GM18861 (cell line): Measurements from ENCODE around the gene RFX1.
"Not testable (repeated sequence)": the region's sequence is repeated elsewhere in the genome, so short reads cannot be mapped to it uniquely, and the experiment has no call there.

Experiments
- ATAC-seq: cut with Tn5 transposase; IDR thresholded peaks from one replicate; pipeline ENCODE4 v1.9.1; 2021; ENCODE audit not compliant: unreplicated experiment

Gene RFX1

DNA sequence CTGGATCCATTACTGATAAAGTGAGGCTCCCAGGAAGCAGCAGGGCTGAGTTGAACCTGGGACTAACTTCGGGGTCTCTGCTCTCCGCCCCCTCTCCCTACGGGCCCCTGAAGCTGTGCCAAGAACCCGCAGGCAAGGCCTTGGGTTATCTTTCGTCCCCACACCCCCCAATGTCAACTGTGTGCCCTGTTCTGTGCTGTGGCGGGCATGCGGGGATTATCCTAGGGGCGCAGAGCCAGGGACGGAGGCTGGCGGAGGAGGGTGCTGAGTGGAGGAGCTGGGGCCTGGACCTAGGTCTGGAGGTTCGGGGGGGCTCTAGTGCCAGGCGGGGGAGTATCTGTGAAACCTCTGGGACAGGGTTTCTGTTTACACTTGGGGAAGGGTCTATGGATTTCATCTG, 26.4 kb downstream of the RFX1 start:
- no peak for ATAC-seq

DNA sequence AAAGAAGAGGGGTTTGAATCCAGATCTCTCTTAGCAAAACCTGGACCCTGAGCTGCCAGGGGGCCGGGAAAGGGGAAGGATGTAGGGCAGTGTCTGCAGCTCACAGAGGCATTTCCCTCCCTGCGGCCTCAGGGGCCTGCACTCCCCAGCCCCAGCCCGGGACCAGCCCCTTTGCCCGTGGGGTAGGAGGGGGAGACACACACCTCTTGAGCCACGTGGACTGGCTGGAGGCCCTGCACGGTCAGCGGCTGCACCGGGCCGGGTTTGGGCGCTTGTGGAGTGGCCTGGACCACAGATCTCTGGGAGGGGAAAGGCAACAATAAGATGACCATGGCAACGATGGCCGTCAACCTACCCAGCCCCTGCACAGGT, 26.9 kb downstream of the RFX1 start:
- ATAC-seq, result no peak

DNA sequence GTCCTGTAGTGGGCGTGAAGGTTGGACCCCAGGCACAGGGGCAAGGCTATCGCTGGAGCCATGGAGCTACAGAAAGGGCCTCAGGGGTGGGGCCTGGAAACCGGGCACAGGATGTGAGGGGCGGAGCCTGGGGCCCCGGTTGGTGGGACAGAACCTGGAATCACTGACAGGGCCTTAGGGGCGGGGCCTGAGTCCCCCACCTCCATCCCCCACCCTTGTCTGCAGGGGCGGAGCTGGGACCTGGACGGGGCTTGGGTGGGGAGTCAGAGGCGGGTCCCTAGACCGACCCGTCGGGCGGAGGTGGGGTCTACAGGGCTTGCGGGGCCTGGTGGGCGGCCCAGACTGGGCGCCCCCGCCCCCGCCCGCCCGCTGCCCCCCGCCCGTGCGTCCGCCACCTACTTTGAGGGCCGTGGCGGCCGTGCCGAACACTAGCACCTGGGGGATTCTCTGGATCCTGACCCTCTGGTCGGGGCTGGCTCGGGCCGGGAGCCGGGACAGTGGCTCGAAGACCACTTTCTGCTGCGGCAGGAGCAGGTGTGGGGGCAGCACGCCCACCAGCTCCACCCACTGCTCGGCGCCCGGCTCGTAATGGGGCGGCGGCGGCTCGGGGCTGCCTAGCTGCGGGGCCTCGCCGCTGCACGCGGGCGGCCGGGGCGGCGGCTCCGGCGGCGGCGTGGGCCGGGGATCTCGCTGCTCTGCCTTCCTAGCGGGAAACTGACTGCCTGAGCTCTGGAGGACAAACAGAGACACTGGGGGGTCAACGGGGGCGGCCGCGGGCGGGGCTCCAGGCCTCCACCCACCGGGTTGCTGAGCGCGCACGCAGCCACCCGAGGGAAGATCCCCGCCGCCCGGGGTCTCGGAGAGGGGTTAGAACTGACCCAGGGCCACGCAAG, 27.5 kb downstream of the RFX1 start:
- no peak for ATAC-seq

DNA sequence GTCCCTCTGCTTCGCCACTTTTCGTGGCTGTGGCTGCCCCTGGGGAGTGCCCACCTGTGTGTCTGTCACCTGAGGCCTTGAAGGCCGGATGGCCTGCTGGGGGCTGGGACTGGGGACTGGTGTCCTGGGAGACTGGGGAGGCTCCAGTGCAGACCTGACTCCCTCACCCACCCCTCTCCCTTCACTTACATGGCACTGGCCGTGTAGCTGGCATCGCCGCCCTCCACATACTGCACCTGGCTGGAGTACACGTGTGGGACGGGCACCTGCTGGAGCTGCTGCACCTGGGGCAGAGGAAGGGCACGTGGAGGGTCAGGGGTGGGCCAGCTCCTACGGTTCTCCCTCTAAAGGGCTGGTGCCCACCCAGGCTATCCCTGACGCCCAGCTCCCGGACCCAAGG, 28.3 kb downstream of the RFX1 start:
- no peak for ATAC-seq

DNA sequence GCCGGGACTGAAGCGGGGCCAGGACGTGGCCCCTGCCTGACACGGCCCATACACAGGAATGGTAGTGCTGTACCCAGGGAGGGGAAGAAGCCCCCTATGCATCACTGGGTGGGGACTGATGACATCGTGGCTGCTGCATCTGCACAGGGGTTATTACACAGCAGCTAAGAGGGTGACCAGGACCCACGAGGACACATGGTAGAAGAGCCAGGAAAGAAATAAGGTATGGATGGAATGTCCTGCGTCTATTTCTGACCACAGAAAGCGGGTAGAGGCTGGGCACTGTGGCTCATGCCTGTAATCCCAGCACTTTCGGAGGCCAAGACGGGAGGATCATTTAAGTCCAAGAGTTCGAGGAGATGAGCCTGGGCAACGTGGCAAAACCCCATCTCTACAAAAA, 29.7 kb downstream of the RFX1 start:
- no peak for ATAC-seq

DNA sequence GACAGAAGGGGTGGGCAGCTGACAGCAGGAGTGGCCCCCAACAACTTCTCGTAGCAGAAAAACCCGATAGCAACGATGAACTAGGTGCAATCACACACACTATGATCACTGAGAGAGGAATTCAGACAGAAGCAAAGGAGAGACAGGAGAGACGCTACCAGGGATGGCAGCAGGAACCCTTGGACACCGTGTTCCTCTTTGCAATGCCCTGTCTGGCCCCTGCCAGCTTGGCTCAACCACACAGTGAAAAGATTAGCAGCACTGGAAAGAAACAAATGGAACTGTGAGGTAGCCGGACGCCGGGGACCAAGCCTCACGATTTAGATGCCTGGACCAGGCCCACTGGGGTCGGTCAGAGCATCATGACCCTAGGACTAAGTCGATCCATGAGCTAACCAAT, 30.2 kb downstream of the RFX1 start:
- ATAC-seq, result no peak

DNA sequence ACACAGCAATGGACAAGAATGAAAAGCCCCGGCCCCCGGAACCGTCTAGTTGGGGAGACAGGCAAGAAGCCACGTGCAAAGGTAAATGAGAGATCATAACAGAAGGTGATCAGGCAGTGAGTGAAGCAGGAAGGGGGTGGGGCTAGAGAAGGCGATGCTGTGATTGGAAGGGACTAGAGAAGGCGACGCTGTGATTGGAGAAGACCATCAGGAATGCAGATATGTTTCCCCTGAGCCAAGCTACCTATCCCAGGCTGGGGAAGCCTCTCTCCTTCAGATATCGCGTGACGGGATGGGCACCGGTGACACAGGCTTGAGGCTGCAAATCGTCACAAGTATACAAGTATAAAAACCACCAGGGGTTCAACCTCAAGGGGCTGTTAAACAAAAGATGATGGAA, 32.0 kb downstream of the RFX1 start:
- no peak for ATAC-seq

DNA sequence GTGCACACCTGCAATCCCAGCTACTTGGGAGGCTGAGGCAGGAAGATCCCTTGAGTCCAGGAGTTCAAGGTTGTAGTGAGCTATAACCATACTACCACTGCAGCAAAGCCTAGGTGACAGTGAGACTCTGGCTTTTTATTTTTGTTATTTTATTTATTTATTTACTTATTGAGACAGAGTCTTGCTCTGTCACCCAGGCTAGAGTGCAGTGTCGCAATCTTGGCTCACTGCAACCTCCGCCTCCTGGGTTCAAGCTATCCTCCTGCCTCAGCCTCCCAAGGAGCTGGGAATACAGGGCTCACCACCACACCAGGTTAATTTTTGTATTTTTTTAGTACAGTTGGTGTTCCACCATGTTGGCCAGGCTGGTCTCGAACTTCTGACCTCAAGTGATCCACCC, 32.6 kb downstream of the RFX1 start:
- ATAC-seq, result not testable (repeated sequence)

DNA sequence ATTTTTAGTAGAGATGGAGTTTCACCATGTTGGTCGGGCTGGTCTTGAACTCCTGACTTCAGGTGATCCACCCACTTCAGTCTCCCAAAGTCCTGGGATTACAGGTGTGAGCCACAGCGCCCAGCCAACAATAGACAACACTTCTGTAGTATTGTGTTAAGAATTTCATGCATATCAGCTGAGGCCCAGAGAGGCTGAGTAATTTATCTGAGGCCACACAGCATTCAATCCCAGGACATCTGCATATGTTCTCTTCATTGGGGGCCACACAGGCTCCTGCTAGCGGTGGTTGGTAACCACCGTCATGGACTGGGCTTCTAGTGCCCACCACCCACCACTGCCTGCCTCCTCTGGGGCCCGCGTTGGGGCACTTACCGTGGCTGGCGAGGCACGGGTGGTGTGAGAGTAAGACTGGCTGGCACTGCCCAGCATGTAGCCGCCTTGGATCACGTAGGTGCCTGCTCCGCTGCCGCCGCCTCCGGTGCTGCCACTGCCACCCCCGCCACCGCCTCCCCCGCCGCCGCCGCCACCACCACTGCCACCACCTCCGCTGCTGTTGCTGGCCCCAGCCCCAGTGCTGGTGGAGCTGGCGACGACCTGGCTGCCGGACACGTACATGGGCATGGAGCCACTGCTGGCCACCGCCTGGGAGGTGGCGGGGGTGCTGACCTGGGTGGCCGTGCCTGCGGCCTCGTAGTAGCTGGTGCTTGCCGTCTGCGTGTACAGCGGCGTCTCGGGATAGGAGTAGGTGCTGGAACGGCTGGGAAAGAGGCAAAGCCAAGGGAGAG, 33.6 kb downstream of the RFX1 start:
- ATAC-seq, result no peak

DNA sequence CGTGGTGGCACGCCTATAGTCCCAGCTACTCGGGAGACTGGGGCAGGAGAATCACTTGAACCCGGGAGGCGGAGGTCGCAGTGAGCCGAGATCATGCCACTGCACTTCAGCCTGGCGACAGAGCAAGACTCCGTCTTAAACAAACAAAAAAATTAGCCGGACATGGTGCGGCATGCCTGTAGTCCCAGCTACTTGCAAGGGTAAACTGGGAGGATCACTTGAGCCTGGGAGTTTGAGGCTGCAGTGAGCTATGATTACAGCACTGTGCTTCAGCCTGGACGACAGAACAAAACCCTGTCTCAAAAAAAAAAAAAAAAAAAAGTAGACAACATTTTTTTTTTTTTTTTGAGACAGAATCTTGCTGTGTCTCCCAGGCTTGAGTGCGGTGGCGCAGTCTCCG, 34.3 kb downstream of the RFX1 start:
- ATAC-seq, result not testable (repeated sequence)

DNA sequence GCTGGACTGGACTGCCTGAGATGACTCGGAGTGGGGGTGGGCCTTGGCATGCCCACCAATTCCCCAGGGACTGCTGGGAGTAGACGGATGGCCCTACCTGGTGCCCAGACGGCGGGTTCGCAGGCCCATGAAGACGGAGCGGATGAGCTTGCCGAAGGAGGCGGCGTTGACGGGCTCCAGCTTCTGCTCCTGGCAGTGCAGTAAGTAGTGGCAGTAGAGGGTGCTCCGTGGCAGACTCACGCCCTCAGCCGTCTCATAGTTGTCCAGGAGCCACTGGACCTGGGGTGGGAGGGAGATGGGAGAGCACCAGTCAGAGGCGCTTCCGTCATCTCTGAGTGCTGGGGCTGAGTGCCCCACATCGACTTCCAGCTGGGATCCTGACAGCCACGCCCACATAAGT, 36.2 kb downstream of the RFX1 start:
- no peak for ATAC-seq

DNA sequence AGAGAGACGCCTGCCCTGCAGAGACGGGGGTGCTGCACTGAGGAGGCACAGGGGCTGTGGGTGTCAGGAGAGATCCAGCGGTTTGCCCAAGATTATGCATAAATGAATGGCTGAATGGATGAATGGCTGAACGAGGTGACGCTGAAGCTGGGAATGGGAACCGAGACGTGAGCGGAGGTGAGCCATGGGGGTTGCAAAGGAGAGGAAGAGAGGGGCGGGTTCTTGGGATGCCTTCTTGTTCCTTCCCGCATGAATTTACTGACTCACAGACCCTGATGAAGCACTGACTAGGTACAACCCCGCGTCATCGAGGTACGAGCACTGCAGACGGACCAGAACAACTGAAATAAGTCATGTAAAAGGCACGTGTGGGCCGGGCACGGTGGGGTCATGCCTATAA, 37.1 kb downstream of the RFX1 start:
- no peak for ATAC-seq

DNA sequence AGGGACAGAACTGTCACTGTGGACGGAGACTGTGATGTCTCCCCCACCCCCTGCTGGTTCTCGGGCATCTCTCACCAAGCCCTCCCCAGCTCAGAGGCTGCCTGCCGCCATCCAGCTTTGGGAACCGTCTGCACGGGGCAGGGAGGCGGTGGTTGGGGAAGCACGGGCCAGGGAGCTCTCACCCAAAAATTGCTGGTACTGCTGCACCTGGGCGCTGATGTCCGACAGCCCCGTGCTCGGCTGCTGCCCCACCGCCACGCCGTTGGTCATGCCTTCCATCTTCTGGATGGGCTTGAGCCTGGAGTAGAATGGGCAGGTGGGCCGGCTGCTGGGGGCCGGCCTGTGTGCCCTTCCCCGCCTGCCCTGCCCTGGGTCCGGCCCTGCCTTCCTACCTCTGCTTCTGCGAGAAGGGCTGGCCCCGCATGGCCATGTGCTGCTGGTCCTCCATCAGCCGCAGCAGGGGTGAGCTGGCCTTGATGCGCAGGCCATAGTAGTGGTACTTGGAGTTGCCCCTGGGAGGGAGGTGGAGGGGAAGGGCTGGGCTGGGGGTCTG, 37.7 kb downstream of the RFX1 start:
- ATAC-seq, result no peak

DNA sequence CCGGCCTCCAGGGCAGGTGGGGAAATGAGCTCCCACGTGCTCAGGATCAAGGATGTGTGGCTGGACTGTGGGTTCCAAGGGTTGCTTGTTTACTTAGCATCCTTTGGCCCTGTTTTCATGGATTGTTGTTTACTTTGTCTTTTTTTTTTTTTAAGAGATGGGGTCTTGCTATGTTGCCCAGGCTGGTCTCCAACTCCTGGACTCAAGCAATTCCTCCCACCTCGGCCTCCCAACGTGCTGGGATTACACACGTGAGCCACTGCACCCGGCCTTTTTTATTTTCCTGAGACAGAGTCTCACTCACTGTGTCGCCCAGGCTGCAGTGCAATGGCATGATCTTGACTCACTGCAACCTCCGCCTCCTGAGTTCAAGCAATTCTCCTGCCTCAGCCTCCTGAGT, 38.9 kb downstream of the RFX1 start:
- not testable (repeated sequence) for ATAC-seq

DNA sequence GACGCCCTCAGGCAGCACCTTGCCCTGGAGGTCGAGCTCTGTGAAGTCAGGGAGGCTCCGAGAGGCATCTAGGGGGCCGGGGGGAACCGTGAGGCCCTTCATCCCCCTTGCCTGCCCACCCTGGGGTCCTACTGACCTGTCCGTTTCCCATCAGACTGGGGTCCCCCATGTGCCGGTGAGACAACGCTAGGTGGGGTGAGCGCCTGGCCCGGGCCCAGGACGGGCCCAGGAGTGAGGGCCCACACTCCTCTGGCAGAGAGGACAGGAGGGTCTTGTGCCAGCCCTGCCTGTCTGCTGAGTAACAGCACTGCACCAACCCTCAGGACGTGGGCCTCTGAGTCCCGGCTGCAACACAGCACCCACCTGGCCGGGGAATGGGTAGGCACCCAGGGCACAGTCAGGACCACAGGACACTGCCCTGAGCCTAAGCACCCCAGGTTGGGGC, 39.4 kb downstream of the RFX1 start:
- ATAC-seq, result no peak

DNA sequence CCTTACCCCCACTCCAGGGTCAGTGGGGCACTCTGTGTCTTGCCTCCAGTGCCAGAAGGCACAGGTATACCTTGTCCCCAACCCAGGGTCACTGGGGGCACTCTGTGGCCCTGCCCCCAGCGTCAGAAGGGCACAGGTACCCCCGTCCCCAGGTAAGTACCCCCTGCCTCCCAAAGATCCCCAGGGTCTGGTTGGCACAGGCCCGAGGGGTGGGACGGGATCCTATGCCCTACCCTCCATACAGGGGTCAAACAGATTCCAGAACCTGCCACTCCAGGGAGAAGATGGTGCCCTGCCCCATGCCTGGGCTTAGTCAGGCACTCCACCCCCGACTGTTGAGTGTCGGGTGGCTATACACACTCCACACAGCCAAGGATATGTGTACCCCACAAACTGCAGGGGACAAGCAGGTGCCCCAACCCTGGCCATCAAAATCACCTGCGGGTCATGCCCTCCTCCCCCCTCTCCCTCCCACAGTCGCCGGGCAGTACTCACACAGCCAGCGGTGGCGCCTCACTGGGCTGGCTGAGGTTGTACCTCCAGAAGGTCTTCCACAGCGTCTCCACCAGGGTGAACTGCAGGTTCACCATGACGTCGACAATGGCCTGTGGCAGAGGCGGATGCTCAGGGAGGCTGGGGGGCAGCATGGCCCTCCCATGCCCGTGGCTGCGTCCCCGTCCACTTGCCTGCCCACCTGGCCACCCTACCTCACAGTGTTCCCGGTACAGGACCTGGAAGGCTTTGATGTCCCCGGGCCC, 40.0 kb downstream of the RFX1 start:
- no peak for ATAC-seq

DNA sequence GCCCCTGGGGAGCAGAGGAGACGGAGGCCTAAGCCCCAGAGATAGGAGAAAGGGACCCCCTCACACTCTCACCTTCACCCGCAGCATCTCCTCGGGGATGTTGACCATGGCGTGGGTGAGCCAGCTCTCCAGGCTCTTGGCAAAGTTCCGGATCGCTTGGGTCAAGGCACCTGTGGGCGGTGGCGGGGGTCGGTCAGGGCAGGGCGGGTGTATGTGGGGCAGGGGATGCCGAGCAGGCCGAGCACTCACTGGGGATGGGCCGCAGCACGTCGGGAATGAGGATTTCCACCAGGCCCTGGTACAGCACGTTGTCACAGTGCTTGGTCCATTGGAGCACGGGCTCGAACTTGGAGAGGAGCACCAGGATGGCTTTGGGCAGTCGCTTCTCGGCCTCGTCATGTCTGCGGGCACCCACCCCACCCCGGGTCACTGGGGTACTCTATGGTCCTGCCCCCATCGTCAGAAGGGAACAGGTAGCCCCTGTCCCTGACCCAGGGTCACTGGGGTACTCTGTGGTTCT, 40.7 kb downstream of the RFX1 start:
- ATAC-seq, result no peak

DNA sequence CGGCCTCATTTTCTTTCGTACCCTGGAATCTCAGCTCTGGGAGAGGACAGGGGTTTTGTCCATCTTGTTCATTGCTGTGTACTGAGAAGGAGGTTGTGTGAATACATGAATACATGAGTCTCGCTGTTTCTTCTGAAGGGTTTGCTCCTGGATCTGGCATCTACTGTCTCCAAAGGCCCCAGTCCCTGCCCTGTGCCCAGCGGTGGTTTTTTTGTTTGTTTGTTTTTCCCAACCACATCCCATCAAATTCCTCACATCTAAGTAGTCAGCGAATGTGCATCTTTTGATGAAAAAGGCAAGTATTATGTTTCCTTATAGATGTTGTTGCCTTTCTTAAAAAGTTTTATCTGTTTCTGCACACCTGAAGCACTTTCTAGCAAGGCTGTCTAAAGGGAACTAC, 41.3 kb downstream of the RFX1 start:
- no peak for ATAC-seq

DNA sequence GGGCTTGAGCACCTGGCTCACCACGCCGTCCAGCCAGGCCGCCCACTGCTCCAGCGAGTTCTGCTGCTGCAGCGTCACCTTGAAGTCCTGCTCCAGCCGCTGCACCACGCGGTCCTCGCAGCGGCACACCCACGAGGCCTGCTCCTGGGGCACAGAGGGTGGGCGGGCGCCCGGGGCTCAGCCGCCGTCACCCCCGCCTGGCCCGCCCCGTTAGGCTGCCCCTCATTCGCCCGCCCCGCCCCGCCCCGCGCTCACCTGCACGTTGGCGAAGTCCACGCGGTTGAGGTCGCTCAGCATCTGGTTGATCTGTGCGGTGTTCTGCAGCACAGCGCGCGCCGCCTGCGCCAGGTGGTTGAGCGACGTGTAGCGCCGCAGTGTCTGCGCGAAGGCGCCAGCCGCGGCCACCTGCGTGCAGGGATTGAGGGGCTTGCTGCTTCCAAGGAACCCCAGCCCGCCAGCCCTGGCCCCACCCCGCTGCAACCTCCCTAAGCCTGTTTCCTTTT, 42.5 kb downstream of the RFX1 start:
- ATAC-seq, result no peak

DNA sequence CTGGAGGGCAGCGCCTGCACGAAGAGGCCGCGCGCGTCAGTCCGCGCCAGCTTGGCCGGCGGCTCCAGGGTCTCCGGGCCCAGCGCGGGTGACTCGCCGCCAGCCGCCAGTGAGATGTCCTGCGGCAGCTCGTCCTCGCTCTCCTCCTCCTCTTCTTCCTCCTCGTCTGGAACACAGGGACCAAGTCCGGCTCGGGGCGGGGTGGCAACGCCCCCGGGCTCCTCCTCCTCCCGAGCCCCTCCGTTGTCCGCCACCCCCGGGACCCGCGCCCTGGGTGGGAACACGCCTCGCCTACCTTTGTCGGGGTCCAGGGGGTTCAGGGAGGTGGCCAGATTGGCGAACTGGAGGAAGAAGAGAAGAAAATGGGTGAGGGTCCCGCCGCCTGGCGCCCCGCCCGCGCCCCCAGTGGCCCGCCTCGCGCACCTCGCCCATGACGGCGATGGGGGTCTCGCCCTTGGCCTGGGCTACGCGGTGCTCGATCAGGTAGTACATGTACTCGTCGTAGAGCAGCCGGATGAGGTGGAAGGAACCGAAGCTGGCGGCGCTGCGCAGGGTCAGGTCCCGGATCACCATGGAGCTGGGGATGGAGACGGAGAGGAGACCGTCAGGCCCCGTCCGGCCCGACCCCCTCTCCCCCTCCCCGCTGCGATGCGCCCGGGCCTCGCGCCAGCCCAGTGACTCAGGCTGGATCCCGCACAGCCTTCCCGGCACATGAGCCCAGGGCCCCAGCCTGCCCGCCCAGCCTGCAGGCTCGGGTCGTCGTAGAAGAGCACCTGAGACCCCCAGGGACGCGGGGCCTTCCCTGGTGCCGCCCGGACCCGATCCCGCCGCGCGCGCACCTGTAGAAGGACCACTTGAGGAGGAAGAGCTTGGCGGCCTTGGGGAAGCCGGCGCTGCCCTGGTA, 43.2 kb downstream of the RFX1 start:
- no peak for ATAC-seq
